Choroid plexus epithelial cell (primary cell): Measurements from ENCODE around the gene CCDC106.

Experiments used
- DNase-seq: peaks from one replicate; pipeline ENCODE4 v3.0.0-alpha.2; 2010; ENCODE audit warnings: low read depth
- H3K4me3 ChIP-seq: 2 replicates; pipeline ENCODE4 v1.5.1; 2011; ENCODE audit warnings: low read depth, mild to moderate bottlenecking, control low read depth, low read length, moderate library complexity
- TF ChIP-seq, protein P1 (sequence below): conservative IDR thresholded peaks from 2 replicates; pipeline ENCODE4 v1.5.1; 2011; ENCODE audit warnings: low read depth, mild to moderate bottlenecking, control low read depth, inconsistent platforms, low read length, moderate library complexity

CCDC106 gene

DNA sequence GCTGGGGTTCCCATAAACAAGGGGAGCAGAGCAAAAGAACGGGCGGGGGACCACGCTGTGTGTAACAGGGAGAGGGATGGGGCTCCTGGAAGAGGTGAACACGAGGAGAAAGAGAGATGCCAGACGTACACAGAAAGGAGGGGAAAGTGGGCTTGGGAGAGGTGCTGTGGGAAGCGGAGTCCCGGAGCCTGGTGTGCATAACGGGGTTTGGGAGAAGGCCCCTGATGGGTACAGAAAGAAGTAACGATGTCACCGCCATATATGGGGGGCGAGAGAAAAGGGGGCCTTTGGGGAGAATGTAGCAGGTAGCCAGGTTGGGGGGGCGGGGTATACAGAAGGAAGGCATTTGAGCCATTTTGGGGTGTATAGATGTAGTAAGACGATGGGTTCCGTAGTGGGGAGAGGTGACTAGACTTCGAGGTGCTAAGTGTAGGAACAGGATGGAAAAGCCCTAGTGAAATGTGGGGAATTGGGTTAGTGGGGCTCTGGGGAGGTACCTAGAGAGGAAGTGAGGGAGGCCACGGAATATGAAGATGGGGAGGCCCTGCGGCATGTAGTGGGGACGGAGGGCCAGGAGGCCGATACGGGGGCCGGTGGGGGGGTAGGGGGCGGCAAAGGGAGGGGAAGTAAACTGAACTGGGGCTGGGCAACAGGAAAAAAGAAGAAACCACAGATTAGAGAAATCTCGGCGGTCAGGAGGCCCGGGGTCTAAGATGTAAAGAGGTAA, 6.4 kb upstream of the CCDC106 start:
- peak; percentile 50 for DNase-seq
- TF ChIP-seq, protein P1, sequence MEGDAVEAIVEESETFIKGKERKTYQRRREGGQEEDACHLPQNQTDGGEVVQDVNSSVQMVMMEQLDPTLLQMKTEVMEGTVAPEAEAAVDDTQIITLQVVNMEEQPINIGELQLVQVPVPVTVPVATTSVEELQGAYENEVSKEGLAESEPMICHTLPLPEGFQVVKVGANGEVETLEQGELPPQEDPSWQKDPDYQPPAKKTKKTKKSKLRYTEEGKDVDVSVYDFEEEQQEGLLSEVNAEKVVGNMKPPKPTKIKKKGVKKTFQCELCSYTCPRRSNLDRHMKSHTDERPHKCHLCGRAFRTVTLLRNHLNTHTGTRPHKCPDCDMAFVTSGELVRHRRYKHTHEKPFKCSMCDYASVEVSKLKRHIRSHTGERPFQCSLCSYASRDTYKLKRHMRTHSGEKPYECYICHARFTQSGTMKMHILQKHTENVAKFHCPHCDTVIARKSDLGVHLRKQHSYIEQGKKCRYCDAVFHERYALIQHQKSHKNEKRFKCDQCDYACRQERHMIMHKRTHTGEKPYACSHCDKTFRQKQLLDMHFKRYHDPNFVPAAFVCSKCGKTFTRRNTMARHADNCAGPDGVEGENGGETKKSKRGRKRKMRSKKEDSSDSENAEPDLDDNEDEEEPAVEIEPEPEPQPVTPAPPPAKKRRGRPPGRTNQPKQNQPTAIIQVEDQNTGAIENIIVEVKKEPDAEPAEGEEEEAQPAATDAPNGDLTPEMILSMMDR, result no peak
- H3K4me3 ChIP-seq, result peak overlapping the region; percentile 81

DNA sequence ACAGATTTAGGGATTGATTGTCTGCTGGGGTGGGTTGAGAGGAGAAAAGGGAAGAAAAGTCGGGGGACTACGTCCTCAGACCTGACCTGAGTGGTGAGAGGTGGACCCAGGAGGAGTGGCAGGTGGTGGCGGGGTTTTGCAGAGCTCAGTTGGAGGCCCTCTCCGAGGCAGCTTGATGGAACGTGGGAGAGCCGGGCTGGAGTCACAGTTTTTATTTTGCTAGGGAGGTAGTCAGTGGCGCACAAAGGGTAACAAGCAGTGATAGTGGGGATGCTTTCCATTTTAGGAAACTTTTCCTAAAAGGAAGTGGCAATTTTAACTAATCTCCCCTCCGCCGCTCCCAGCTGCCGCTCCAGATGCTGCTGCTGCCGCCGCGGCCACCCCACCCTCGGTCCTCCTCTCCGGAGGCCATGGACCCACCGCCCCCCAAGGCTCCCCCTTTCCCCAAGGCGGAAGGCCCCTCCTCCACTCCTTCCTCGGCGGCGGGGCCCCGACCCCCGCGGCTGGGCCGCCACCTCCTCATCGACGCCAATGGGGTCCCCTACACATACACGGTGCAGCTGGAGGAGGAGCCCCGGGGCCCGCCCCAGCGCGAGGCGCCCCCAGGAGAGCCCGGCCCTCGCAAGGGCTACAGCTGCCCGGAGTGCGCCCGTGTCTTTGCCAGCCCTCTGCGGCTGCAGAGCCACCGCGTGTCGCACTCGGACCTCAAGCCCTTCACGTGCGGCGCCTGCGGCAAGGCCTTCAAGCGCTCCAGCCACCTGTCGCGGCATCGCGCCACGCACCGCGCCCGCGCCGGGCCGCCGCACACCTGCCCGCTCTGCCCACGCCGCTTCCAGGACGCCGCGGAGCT, 5.6 kb upstream of the CCDC106 start:
- TF ChIP-seq, protein P1, result no peak
- peak overlapping the region; percentile 81 for H3K4me3 ChIP-seq
- DNase-seq, result peak; percentile 46

DNA sequence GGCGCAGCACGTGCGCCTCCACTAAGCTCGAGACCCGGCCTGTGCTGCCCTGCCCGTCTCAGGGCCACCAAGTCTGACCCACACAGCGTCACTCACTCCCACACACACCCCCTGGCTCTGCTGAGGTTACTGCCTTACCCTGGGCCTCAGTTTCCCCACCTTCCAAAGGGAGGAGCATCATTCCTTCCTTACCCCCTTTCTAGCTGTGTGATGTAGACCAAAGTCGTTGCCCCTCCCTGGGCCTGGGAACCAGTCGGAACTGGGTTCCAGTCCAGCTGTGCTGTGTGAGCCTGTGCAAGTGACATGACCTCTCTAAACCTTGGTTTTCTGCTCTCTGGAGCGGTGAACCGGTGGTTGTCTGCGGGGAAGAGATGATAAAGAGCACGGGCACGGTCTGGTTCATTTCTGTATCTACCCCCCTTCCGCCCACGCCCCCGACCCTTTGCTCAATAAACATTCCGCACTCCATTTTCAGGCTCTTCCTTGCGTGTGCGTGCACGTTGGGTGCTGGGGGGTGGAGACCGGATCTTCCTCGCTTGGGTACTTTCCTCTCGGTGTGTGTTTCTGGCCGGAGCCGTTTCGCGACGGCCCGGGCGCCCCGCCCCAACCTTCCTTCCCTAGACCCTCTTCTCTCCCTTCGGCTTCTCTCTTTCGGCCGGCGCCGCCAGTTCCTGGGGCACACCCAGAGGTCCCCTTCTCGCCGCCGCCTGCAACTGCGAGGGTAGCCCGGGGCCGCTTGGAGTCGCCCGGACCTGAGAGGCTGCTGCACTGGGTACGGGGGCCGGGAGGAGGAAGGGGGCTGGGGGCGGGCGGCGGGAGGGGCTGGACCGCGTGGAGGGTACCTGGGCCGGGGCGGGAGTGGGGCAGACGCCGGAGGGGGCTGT, 4.8 kb upstream of the CCDC106 start, which contains the start of gene ZNF581:
Gene ZNF581 (plus strand): TSS at position 647 of the 884 bp plus-strand sequence. CDS start 923 bp downstream, outside the sequence.
- H3K4me3 ChIP-seq, result peak within 1 kb of the TSS; percentile 81
- DNase-seq, result peak; percentile 82
- TF ChIP-seq, protein P1, result no peak

DNA sequence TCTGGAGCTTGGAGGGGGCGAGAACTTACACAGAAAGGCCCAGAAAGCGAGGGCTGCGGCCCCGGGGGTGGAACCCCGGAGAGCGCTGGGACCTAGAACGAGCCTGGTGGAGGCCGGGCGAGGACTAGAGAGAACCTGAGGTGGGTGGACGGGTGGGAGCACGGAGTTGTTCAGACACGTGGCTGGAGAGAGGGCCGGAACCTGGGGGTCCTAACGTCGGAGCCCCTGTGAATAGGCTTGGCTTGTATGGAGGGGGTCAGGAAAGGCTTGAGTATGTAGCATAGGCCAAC, 4.2 kb upstream of the CCDC106 start:
- DNase-seq, result no peak
- TF ChIP-seq, protein P1, result no peak
- H3K4me3 ChIP-seq, result peak overlapping the region; percentile 81

DNA sequence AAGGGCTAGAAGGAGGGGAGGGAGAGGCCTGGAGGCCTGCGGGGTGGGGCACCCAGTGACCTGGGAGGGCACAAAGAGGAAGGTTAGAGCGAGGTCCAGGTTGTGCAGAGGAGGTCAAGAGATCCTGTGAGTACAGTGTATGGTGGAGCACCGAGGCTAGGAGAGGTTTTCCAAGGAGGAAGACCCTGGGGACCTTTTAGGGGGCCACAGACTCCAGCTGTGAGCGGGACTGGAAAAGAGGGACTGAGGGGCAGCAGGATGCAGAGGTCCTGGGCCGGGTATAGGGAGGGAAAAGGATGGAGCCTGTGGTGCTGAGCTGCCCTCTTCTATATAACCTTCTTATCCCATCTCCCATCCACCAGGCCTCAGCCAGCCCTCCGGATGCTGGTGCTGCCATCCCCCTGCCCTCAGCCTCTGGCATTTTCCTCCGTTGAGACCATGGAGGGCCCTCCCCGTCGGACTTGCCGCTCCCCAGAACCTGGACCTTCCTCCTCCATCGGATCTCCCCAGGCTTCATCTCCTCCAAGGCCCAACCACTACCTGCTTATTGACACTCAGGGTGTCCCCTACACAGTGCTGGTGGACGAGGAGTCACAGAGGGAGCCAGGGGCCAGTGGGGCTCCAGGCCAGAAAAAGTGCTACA, 3.7 kb upstream of the CCDC106 start:
- no peak for DNase-seq
- TF ChIP-seq, protein P1, result no peak
- H3K4me3 ChIP-seq, result peak overlapping the region; percentile 81

DNA sequence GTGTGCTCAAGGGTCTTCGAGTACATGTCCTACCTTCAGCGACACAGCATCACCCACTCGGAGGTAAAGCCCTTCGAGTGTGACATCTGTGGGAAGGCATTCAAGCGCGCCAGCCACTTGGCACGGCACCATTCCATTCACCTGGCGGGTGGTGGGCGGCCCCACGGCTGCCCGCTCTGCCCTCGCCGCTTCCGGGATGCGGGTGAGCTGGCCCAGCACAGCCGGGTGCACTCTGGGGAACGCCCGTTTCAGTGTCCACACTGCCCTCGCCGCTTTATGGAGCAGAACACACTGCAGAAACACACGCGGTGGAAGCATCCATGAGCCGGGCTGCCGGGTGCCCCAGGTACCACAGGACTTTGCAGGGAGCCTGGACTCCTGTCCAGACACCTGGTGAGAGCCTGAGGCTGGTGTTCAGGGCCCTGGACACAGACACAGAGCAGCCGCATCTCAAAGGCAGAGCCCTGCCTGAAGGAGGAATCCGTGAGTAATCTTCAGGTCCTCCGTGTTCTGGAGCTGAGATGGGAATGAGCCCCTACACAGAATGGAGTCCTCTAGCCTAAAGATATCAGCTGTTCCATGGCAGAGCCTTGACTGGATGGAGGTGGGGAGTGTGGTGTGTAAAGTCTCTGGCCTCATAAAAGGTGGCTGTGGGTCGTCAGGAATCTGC, 3.0 kb upstream of the CCDC106 start:
- TF ChIP-seq, protein P1, result no peak
- DNase-seq, result no peak
- no peak overlapping the region for H3K4me3 ChIP-seq
